Mononuclear cell (primary cell): ENCODE data around the gene PAPPA. TPM values are rescaled to one million over a fixed set of nuclear protein-coding genes. Genes with fewer than 3 reads are reported as not detected.

Source experiments
- H3K27me3 ChIP-seq: 2 replicates; pipeline ENCODE4 v1.6.0; 2011; ENCODE audit warnings: low read length, control low read depth; ENCODE audit not compliant: insufficient read depth
- H3K4me1 ChIP-seq: 2 replicates; pipeline ENCODE4 v1.5.1; 2011; ENCODE audit warnings: mild to moderate bottlenecking, low read length, control low read depth; ENCODE audit not compliant: insufficient read depth
- H3K4me3 ChIP-seq: 2 replicates; pipeline ENCODE4 v1.5.1; 2011; ENCODE audit warnings: mild to moderate bottlenecking, low read length, moderate library complexity
- H3K9me3 ChIP-seq: 2 replicates; pipeline ENCODE4 v1.5.1; 2011; ENCODE audit warnings: low read depth, mild to moderate bottlenecking, control low read depth, low read length
- total RNA-seq: library from RNA; depleted of rRNA; stranded (reverse); fragments of >200 nt; gene quantifications from one replicate; pipeline ENCODE4 v1.2.3, GENCODE V29; 2012

Gene PAPPA
- total RNA-seq, 1 donor: under 0.01 TPM

DNA sequence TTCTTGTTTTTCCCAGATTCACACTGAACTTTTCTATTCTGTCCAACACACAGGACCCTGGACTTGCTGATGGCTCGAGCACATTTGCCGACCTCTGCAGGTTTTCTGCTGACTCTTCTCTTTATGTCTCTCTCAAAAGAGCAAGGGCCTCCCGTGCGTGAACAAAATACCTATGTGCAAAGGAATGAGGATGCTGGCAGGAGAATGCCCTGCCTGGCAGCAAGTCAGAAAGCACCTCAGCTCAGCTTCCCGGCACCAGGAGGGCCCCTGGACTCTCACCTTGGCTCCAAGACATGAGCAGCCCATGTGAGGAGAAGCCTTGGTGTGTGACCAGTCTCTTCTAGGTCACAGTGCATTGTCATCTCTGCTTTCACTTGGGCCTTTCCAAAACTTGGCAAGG, 36.1 kb downstream of the PAPPA start:
- Histone ChIP-seq H3K9me3 (no peaks in the 10 kb centered on the region), H3K27me3 (no peaks in the 10 kb centered on the region), H3K4me1 (no peaks in the 10 kb centered on the region), H3K4me3 (no peak overlapping the region)

DNA sequence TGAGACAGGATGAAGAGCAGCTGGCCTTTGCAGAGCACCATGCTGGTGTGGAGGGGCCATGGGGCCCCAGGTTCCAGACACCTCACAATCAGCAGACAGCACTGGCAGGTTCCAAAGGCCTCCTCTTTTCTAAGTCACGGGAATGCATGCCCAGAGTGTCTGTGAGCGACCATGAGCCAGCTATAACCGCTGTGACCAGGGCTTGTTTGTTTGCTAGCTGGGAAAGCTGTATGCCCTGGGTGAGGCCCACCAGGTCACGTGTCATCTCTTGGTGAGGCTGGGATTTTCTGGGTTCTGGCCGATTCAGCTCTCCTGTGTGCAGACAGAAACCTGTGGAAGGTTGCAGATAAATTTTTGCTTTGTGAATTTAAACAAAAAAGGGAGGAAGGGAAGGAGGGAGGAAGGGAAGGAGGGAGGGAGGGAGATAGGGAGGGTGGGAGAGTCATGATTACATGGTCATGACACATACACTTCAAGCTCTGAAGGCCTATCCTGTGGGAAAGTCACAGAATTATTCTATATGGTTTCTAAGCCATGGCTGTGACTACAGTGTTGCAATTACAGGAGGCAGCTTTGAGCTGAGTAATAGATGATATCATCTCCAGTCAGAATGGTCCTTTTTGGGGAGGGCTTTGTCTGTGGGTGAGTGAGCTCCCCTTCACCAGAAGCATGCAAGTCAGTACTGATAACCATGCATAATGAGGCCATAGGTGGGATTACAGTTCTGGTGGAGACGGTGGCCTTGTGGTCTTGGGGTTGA, 37.2 kb downstream of the PAPPA start:
- Histone ChIP-seq H3K4me3 (no peak overlapping the region), H3K9me3 (no peaks in the 10 kb centered on the region), H3K27me3 (no peaks in the 10 kb centered on the region), H3K4me1 (no peaks in the 10 kb centered on the region)

GRCh38 chr9:116191576-116192415, 38.2 kb downstream of the PAPPA start:
- Histone ChIP-seq H3K9me3 (no peaks in the 10 kb centered on the region), H3K27me3 (no peaks in the 10 kb centered on the region), H3K4me1 (no peaks in the 10 kb centered on the region)

DNA sequence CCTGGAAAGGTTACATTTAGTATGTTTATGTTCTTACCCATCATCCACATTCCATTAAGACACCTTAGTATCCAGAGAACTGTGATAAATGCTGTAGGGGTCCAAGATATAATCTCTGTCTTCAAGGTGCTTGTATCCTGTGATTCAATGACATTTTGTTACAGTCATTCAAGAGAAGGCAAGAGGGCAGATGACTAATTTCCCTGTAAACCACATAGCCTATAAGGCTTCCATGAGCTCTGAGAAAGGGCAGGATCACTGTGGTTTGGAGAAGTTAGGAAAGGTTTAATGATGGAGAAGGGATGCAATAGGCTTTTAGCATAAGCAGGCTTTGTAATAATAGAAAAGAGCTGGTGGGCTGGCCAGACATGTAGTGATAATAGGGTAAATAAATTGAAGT, 40.0 kb downstream of the PAPPA start:
- Histone ChIP-seq H3K27me3 (no peaks in the 10 kb centered on the region), H3K4me1 (no peaks in the 10 kb centered on the region), H3K9me3 (no peaks in the 10 kb centered on the region), H3K4me3 (no peak overlapping the region)

More at GRCh38 chr9:116191576-116192415, 38.2 kb downstream of the PAPPA start:
- no peak overlapping the region for H3K4me3 ChIP-seq

- no peak overlapping the region for H3K4me3 ChIP-seq
- no peaks in the 10 kb centered on the region for H3K27me3 ChIP-seq
- H3K4me1 ChIP-seq: no peaks in the 10 kb centered on the region
- no peaks in the 10 kb centered on the region for H3K9me3 ChIP-seq
These were observed 43.2 kb downstream of the PAPPA start for GRCh38 chr9:116196806-116197205.

GRCh38 chr9:116198344-116198743, 44.8 kb downstream of the PAPPA start:
- Histone ChIP-seq H3K4me3 (no peak overlapping the region), H3K9me3 (no peaks in the 10 kb centered on the region), H3K27me3 (no peaks in the 10 kb centered on the region), H3K4me1 (no peaks in the 10 kb centered on the region)

DNA sequence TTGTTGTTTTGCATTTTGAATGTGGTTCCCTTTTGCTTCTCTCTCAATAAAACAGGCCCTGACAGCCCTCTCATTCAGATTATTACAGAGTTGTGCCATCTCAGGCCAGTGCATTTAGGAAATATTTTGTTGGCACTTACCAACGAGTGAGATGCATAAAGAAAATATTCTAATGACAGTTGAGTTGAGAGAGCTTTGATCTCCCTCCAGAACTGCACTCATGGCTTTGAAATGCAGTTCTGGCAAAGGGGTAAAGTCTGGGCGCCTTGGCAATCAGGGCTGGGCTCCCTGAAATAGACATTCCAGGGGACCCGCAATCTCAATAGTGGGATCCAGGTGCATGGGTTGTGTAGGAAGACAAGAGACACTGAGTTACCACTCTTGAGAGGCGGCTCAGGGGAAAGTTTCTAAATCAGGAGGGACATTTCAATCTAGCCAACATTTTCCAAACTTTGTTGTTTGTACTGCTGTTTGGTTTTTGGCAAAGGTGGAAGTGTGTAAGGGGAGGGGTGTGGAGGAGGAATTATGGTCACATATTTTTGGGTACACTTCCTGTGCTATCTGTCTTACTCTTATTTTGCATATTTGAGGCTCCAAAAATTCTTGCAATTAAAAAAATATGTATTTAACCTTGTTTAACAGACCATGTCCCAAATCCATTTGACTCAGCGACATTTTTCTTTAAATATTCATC, 48.8 kb downstream of the PAPPA start:
- no peak overlapping the region for H3K4me3 ChIP-seq

DNA sequence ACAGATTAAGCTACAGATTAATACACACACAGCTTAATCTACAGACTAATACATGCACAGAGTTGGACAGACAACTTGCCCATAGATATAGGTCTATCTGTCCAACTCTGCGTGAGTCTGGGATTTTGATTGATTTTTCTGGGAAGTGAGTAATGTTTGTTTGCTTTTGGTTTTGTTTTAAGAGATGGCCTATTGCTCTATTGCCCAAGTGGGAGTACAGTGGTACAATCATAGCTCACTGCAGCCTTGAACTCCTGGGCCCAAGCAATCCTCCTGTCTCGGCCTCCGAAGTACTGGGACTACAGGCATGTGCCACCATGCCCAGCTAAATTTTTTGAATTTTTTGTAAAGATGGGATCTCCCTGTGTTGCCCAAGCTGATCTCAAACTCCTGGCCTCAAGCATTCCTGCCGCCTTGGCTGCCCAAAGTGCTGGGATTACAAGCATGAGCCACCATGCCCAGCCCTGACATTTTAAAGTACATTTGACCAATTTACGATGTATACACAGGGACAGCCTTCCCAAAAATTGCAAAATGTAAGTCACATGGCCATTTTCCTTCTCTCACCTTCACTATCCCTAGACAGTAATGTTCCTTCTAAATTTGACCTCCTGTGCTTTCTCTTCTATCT, 50.8 kb downstream of the PAPPA start:
- no peaks in the 10 kb centered on the region for H3K9me3 ChIP-seq
- H3K4me1 ChIP-seq: no peaks in the 10 kb centered on the region
- H3K27me3 ChIP-seq: no peaks in the 10 kb centered on the region
- H3K4me3 ChIP-seq: no peak overlapping the region

More for the DNA sequence above, 48.8 kb downstream of the PAPPA start:
- Histone ChIP-seq H3K9me3 (no peaks in the 10 kb centered on the region), H3K4me1 (no peaks in the 10 kb centered on the region), H3K27me3 (no peaks in the 10 kb centered on the region)

- H3K4me1 ChIP-seq: no peaks in the 10 kb centered on the region
- H3K27me3 ChIP-seq: no peaks in the 10 kb centered on the region
- no peaks in the 10 kb centered on the region for H3K9me3 ChIP-seq
- H3K4me3 ChIP-seq: no peak overlapping the region
These were observed 54.0 kb downstream of the PAPPA start for GRCh38 chr9:116207371-116208111.

DNA sequence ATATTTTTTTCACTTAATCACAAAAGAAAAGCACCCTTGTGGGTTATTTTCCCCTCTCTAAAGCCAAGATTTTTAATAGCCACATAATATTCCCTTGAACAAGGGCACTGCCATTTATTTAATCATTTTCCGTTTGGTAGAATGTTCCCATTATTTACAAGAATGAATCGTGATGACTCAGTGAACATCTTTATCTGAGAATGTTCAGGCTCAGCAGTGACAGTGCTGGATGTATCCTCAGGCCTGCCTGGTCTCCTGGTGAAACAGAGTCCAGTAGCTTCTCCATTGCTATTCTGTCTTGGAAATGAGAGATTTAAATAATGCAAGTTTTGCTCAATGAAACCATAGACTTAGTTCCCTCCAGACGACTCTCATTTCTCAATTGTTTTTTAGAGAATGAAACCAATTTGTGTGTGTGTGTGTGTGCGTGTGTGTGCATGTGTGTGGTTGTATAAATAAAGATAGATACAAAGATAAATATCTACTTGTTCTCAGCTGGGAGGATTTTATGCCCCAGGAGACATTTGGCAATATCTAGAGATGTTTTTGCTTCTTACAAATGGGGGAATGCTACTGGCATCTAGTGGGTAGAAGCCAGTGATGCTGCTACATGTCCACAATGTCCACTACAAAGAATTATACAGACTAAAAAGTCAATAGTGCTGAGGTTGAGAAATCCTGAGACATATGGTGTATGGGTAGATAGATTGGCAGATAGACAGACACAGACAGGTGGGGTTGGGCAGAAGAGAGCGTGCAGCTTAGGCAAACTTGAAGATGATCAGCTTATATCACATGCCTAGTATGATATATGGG, 55.0 kb downstream of the PAPPA start:
- no peak overlapping the region for H3K4me3 ChIP-seq
- H3K27me3 ChIP-seq: no peaks in the 10 kb centered on the region
- no peaks in the 10 kb centered on the region for H3K4me1 ChIP-seq
- H3K9me3 ChIP-seq: no peaks in the 10 kb centered on the region

DNA sequence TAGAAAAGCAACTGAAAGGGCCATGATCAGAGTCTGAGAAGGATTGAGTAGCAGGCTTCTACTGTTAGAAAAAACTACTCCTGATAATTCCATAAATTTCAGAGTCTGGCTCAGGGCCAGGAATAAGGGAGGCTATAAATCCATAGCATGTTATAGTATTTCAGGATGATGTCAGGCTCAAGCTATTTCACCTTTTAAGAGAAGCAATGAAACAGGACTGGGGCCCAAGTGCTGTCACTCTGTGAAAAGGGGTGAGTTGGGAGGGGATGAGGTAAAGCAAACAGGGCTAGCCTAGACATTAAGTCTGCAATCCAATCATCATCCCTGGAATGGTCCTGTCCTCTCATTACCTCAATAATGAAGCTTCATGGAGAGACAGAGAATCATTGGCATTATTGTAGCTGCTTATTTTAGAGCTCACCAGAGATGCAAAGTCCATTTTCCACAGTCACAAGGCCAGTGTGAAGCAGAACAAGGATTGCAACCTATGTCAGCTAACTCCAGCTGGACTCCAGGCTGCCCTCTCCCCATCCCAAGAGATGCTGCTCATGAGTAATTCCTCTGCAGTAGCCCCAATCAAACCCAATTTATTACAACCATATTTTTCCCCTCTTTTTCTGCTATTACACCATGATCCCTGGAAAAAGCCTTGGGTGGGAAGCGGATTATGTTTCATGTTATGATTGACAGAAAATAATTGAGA, 56.0 kb downstream of the PAPPA start:
- Histone ChIP-seq H3K4me1 (no peaks in the 10 kb centered on the region), H3K4me3 (no peak overlapping the region), H3K27me3 (no peaks in the 10 kb centered on the region), H3K9me3 (no peaks in the 10 kb centered on the region)

DNA sequence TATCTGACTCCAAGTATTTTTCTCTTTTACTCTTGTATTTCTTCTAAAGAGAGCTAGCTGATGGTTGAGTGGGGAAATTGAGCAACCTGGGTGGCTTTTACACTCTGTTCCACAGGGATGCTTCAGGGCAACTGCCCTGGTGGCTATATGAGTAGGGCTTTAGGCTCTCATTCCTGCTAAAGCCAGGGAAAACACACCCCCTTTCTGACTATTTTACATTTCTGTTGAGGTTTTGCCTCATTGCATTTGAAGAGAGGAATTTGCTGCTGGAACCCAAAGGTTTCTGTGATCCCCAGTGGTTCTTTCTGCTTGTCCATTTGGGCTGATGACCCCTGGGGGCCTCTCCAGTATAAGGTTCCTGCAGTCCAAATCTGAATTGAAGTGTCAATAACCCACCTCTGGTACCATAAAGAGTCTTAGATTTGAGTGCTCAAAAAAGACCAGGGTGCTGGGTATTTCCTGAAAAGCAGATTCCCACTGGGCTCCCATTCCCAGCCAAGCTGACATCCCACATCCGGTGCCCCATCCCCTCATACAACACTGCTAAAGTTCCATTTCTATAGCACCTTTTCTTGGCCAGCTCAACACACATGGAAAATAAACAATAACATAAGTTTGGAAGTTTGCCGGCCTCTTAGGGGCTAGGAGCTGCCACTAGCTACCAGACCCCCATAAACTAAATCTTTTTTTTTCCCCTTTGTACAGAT, 59.5 kb downstream of the PAPPA start:
- Histone ChIP-seq H3K27me3 (no peaks in the 10 kb centered on the region), H3K4me1 (no peaks in the 10 kb centered on the region), H3K9me3 (no peaks in the 10 kb centered on the region), H3K4me3 (no peak overlapping the region)

- H3K4me3 ChIP-seq: no peak overlapping the region
- H3K27me3 ChIP-seq: no peaks in the 10 kb centered on the region
- no peaks in the 10 kb centered on the region for H3K4me1 ChIP-seq
- H3K9me3 ChIP-seq: no peaks in the 10 kb centered on the region
These were observed 60.1 kb downstream of the PAPPA start for GRCh38 chr9:116213693-116214047.
